Transverse colon (tissue), 3 donors: ENCODE results near the gene KRT32.

Experiments used
- CTCF ChIP-seq, 5 experiments: fragments of 200-600 bp in 3 of 5; fragments of 450-650 bp in 2 of 5; sonication (generic) in 3 of 5; IDR thresholded peaks; 1 replicate in 2 of 5; 2 replicates in 3 of 5; pipeline ENCODE4 v1.5.1; 2016 to 2017; ENCODE audit warnings: antibody characterized with exemption in 5 of 5, inconsistent platforms in 3 of 5, mild to moderate bottlenecking in 2 of 5, moderate library complexity in 1 of 5
- EP300 ChIP-seq: sonication (generic); formaldehyde crosslinking; IDR thresholded peaks from one replicate; pipeline ENCODE4 v1.6.1; 2017; ENCODE audit warnings: antibody characterized with exemption, low read depth
- POLR2A ChIP-seq: fragments of 450-650 bp; IDR thresholded peaks from one replicate; pipeline ENCODE4 v1.6.1; 2016; ENCODE audit warnings: antibody characterized with exemption, mild to moderate bottlenecking, moderate library complexity

GRCh38 chr17:41464682-41465081 is 2.5 kb downstream of the KRT32 start:
- no peak for TF ChIP-seq CTCF (IDR thresholded peaks at IDR 0.05)
- TF ChIP-seq POLR2A = no peak
- no peak for TF ChIP-seq EP300
